GM18519 (cell line): ENCODE results near the gene COL26A1.
A peak's percentile ranks its signal among the peaks of the same experiment; 100 is the strongest.
"Not testable (repeated sequence)": the region's sequence is repeated elsewhere in the genome, so short reads cannot be mapped to it uniquely, and the experiment has no call there.

Source experiments
- ATAC-seq: cut with Tn5 transposase; IDR thresholded peaks from one replicate; pipeline ENCODE4 v1.9.1; 2021; ENCODE audit warnings: mild to moderate bottlenecking, moderate library complexity; ENCODE audit not compliant: unreplicated experiment, low FRiP score

COL26A1 gene

GRCh38 chr7:101362334-101363195 lies at the start of gene COL26A1:
TSS of gene COL26A1 (plus strand) at chr7:101362875. CDS start at chr7:101363033, 158 bp downstream.
- no peak for ATAC-seq

GRCh38 chr7:101315336-101315735 lies 47.3 kb upstream of the COL26A1 start:
- ATAC-seq: no peak

GRCh38 chr7:101319401-101319800 lies 43.3 kb upstream of the COL26A1 start:
- ATAC-seq: no peak

- ATAC-seq: peak; percentile 79
These were observed 40.9 kb upstream of the COL26A1 start, which contains the start of gene IFT22 for GRCh38 chr7:101321491-101322401. TSS of gene IFT22 (minus strand) at chr7:101321812. CDS start at chr7:101321709, 103 bp downstream.

GRCh38 chr7:101328159-101328558 lies 34.5 kb upstream of the COL26A1 start:
- no peak for ATAC-seq

- no peak for ATAC-seq
These were observed 32.6 kb upstream of the COL26A1 start for GRCh38 chr7:101330011-101330484.

GRCh38 chr7:101332026-101332425 lies 30.6 kb upstream of the COL26A1 start:
- ATAC-seq: no peak

- no peak for ATAC-seq
These were observed 28.8 kb upstream of the COL26A1 start for GRCh38 chr7:101333912-101334311.

- ATAC-seq: no peak
These were observed 22.3 kb upstream of the COL26A1 start for GRCh38 chr7:101340379-101340778.

- no peak for ATAC-seq
These were observed 19.8 kb upstream of the COL26A1 start for GRCh38 chr7:101342892-101343291.

- ATAC-seq: no peak
These were observed 15.2 kb upstream of the COL26A1 start for GRCh38 chr7:101347477-101347876.

- ATAC-seq: not testable (repeated sequence)
These were observed 14.1 kb upstream of the COL26A1 start for GRCh38 chr7:101348456-101349067.

- not testable (repeated sequence) for ATAC-seq
These were observed 13.4 kb upstream of the COL26A1 start for GRCh38 chr7:101349300-101349699.

GRCh38 chr7:101352920-101353308 lies 9.8 kb upstream of the COL26A1 start:
- ATAC-seq: no peak

GRCh38 chr7:101357433-101357832 lies 5.2 kb upstream of the COL26A1 start:
- ATAC-seq: no peak

GRCh38 chr7:101363196-101363733 lies 590 bp downstream of the COL26A1 start:
- no peak for ATAC-seq

- no peak for ATAC-seq
These were observed 1.2 kb downstream of the COL26A1 start for GRCh38 chr7:101363734-101364374.

- no peak for ATAC-seq
These were observed 3.3 kb downstream of the COL26A1 start for GRCh38 chr7:101365956-101366355.

GRCh38 chr7:101367676-101368075 lies 5.0 kb downstream of the COL26A1 start:
- ATAC-seq: no peak
